SK-N-SH (cell line): ENCODE measurements around the gene RHAG. TPM values are rescaled to one million over a fixed set of nuclear protein-coding genes. Genes with fewer than 3 reads are reported as not detected.

Experiments
- CTCF ChIA-PET: fragments of 300-600, 350-600 bp; formaldehyde crosslinking; extraction: SDS; loops from one replicate; lab custom pipeline; 2021; lab: Yijun Ruan, JAX
- POLR2A ChIA-PET: fragments of 350-600 bp; sonication (Branson Sonifier 250); formaldehyde crosslinking; extraction: SDS; loops from one replicate; lab custom pipeline; 2020; ENCODE audit warnings: antibody characterized with exemption, inconsistent platforms; lab: Yijun Ruan, JAX
- DNase-seq: peaks from one replicate; pipeline ENCODE4 v3.0.0; 2012
- H2AFZ ChIP-seq: fragments of 200-600 bp; sonication (generic); 2 replicates; pipeline ENCODE4 v1.8.1; 2016; ENCODE audit warnings: antibody characterized with exemption, mild to moderate bottlenecking, low read depth
- H3F3A ChIP-seq: fragments of 200-600 bp; sonication (generic); replicated peaks from 2 replicates; pipeline ENCODE3; 2016; ENCODE audit warnings: antibody characterized with exemption, mild to moderate bottlenecking; ENCODE audit not compliant: insufficient read depth
- H3K27ac ChIP-seq, 2 experiments: fragments of 200-500 bp in 1 of 2; fragments of 200-600 bp in 1 of 2; sonication (Bioruptor generic) in 1 of 2; sonication (generic), shearing (Covaris generic) in 1 of 2; 2 replicates each; pipeline versions ENCODE4 v1.5.1 to v1.6.1; 2014 to 2016; ENCODE audit warnings: low read depth in 2 of 2, inconsistent platforms in 1 of 2, low read length in 1 of 2, mild to moderate bottlenecking in 1 of 2, mixed read lengths in 1 of 2
- H3K27me3 ChIP-seq: fragments of 200-600 bp; sonication (generic), shearing (Covaris generic); 2 replicates; pipeline ENCODE4 v1.6.1; 2016; ENCODE audit warnings: mixed run types; ENCODE audit not compliant: insufficient read depth
- H3K36me3 ChIP-seq, 2 experiments: fragments of 200-500 bp in 1 of 2; fragments of 200-600 bp in 1 of 2; sonication (Bioruptor generic) in 1 of 2; sonication (generic) in 1 of 2; replicated peaks in 1 of 2; 2 replicates each; pipeline versions ENCODE3 to v1.5.1; 2014 to 2016; ENCODE audit warnings: low read length in 1 of 2, mild to moderate bottlenecking in 1 of 2; ENCODE audit not compliant: insufficient read depth in 2 of 2, control insufficient read depth in 1 of 2
- H3K4me1 ChIP-seq, 2 experiments: fragments of 200-500 bp in 1 of 2; fragments of 200-600 bp in 1 of 2; sonication (Bioruptor generic) in 1 of 2; sonication (generic), shearing (Covaris generic) in 1 of 2; 2 replicates each; pipeline versions ENCODE4 v1.5.1 to v1.6.1; 2014 to 2016; ENCODE audit warnings: low read depth in 1 of 2, low read length in 1 of 2, mixed run types in 1 of 2; ENCODE audit not compliant: insufficient read depth in 2 of 2, control insufficient read depth in 1 of 2
- H3K4me2 ChIP-seq: fragments of 200-600 bp; sonication (generic), shearing (Covaris generic); 2 replicates; pipeline ENCODE4 v1.6.1; 2017; ENCODE audit warnings: mixed run types
- H3K4me3 ChIP-seq, 2 experiments: fragments of 200-500 bp in 1 of 2; fragments of 200-600 bp in 1 of 2; sonication (Bioruptor generic) in 1 of 2; sonication (generic), shearing (Covaris generic) in 1 of 2; 2 replicates each; pipeline versions ENCODE4 v1.5.1 to v1.8.1; 2014 to 2016; ENCODE audit warnings: low read depth in 2 of 2, inconsistent platforms in 1 of 2, low read length in 1 of 2, mild to moderate bottlenecking in 1 of 2, mixed read lengths in 1 of 2, moderate library complexity in 1 of 2
- H3K79me2 ChIP-seq: fragments of 200-600 bp; sonication (generic); 2 replicates; pipeline ENCODE4 v1.8.1; 2017; ENCODE audit warnings: mild to moderate bottlenecking; ENCODE audit not compliant: insufficient read depth
- H3K9ac ChIP-seq: fragments of 200-600 bp; sonication (generic); 2 replicates; pipeline ENCODE4 v1.6.1; 2017; ENCODE audit warnings: mixed run types
- H3K9me2 ChIP-seq: fragments of 200-600 bp; sonication (generic); 2 replicates; pipeline ENCODE4 v1.6.1; 2017; ENCODE audit warnings: mixed run types
- H3K9me3 ChIP-seq: fragments of 200-600 bp; sonication (generic); 2 replicates; pipeline ENCODE4 v1.6.1; 2017; ENCODE audit warnings: mixed run types, mild to moderate bottlenecking, moderate library complexity
- H4K20me1 ChIP-seq: fragments of 200-600 bp; sonication (generic); 2 replicates; pipeline ENCODE4 v1.6.1; 2017; ENCODE audit warnings: mild to moderate bottlenecking, mixed run types; ENCODE audit not compliant: insufficient read depth
- CTCF ChIP-seq: fragments of 200-600 bp; sonication (generic); IDR thresholded peaks from 2 replicates; pipeline ENCODE4 v1.6.1; 2017; ENCODE audit warnings: antibody characterized with exemption, mild to moderate bottlenecking, moderate library complexity
- ELF1 ChIP-seq: IDR thresholded peaks from 2 replicates; pipeline ENCODE4 v1.4.0; 2012
- FOXM1 ChIP-seq: IDR thresholded peaks from 2 replicates; pipeline ENCODE4 v1.4.0; 2012; ENCODE audit warnings: low read depth, mild to moderate bottlenecking
- GABPA ChIP-seq: IDR thresholded peaks from 2 replicates; pipeline ENCODE4 v1.4.0; 2012; ENCODE audit warnings: low read depth, mild to moderate bottlenecking
- GATA2 ChIP-seq: sonication (generic); formaldehyde crosslinking; IDR thresholded peaks from 2 replicates; pipeline ENCODE4 v1.5.0; 2020; ENCODE audit warnings: mild to moderate bottlenecking, missing genetic modification reagents
- JUND ChIP-seq: IDR thresholded peaks from 2 replicates; pipeline ENCODE4 v1.4.0; 2012
- MAX ChIP-seq: IDR thresholded peaks from 2 replicates; pipeline ENCODE4 v1.4.0; 2012; ENCODE audit warnings: low read depth
- MXI1 ChIP-seq: IDR thresholded peaks from 2 replicates; pipeline ENCODE4 v1.6.1; 2012; ENCODE audit warnings: mild to moderate bottlenecking, low read depth, low read length, improper control_type of control experiment
- RAD21 ChIP-seq: IDR thresholded peaks from 2 replicates; pipeline ENCODE4 v1.6.1; 2012; ENCODE audit warnings: mild to moderate bottlenecking, low read length
- RCOR1 ChIP-seq: fragments of 150-350 bp; IDR thresholded peaks from 2 replicates; pipeline ENCODE4 v1.6.1; 2017; ENCODE audit warnings: antibody characterized with exemption, low read length
- RXRA ChIP-seq: IDR thresholded peaks from 2 replicates; pipeline ENCODE4 v1.4.0; 2012; ENCODE audit warnings: low read depth, mild to moderate bottlenecking, borderline replicate concordance
- SMC3 ChIP-seq: IDR thresholded peaks from 2 replicates; pipeline ENCODE4 v1.6.1; 2012; ENCODE audit warnings: low read depth, low read length, improper control_type of control experiment
- TAF1 ChIP-seq: IDR thresholded peaks from 2 replicates; pipeline ENCODE4 v1.6.1; 2012; ENCODE audit warnings: low read depth, mild to moderate bottlenecking, low read length, moderate library complexity, borderline replicate concordance
- TEAD4 ChIP-seq: IDR thresholded peaks from 2 replicates; pipeline ENCODE4 v1.4.0; 2012; ENCODE audit warnings: mild to moderate bottlenecking, borderline replicate concordance; ENCODE audit not compliant: insufficient read depth
- YY1 ChIP-seq: IDR thresholded peaks from 2 replicates; pipeline ENCODE4 v1.4.0; 2012; ENCODE audit warnings: low read depth, mild to moderate bottlenecking
- WGBS: methylation state at CpG from one replicate; pipeline ENCODE4 v1.1.6; 2017; ENCODE audit warnings: low lambda C conversion rate; 5-methylcytosine and 5-hydroxymethylcytosine counted together
- polyA plus RNA-seq, 3 experiments: library from polyadenylated mRNA; depleted of rRNA; stranded (reverse); fragments of >200 nt; gene quantifications; 2 replicates each; pipeline ENCODE4 v1.2.3, GENCODE V29; 2012

The RHAG gene
- polyA plus RNA-seq, 1 of the 3 experiments (the other 2 are of a cell fraction), result not detected

GRCh38 chr6:49645139-49645538 lies 8.5 kb upstream of the RHAG start:
- CTCF ChIA-PET, result no interaction called here
- TF ChIP-seq MAX (no peak), YY1 (no peak), SMC3 (no peak), MXI1 (no peak), GATA2 (CRISPR knock-in tag) (no peak), RCOR1 (no peak), ELF1 (no peak), TAF1 (no peak), RXRA (no peak), JUND (no peak)
- no peaks in the 10 kb centered on the region for H3K9me3 ChIP-seq
- H4K20me1 ChIP-seq, result no peaks in the 10 kb centered on the region
- no peaks in the 10 kb centered on the region for H3K9me2 ChIP-seq
- 17% methylated on average over 3 of the region's 3 CpGs for WGBS
- H3K27ac ChIP-seq, result no peak overlapping the region
- H3K27me3 ChIP-seq, result no peaks in the 10 kb centered on the region; the same call in 1 of the 2 replicates
- no peak for DNase-seq
- H2AFZ ChIP-seq, result no peak overlapping the region
- H3K4me3 ChIP-seq, result no peak overlapping the region
- no peaks in the 10 kb centered on the region for H3F3A ChIP-seq
- no peaks in the 10 kb centered on the region for H3K79me2 ChIP-seq
- H3K4me1 ChIP-seq, result no peaks in the 10 kb centered on the region
- H3K4me2 ChIP-seq, result no peak overlapping the region
- H3K36me3 ChIP-seq, result no peaks in the 10 kb centered on the region
- H3K9ac ChIP-seq, result no peak overlapping the region
- POLR2A ChIA-PET, result no interaction called here

GRCh38 chr6:49639177-49639817 lies 2.7 kb upstream of the RHAG start:
- Histone ChIP-seq H3K9me2 (no peaks in the 10 kb centered on the region), H3K9me3 (no peaks in the 10 kb centered on the region), H3K4me1 (no peaks in the 10 kb centered on the region), H3K9ac (no peak overlapping the region), H3K4me3 (no peak overlapping the region), H3K27me3 (no peaks in the 10 kb centered on the region; the same call in 1 of the 2 replicates), H3K36me3 (no peaks in the 10 kb centered on the region), H3K79me2 (no peaks in the 10 kb centered on the region), H2AFZ (no peak overlapping the region), H3K27ac (no peak overlapping the region), H3K4me2 (no peak overlapping the region), H3F3A (no peaks in the 10 kb centered on the region), H4K20me1 (no peaks in the 10 kb centered on the region)
- CTCF ChIA-PET, result interaction anchor here (0.6 to 2.3 kb wide), 3 partner anchors 16 to 245 kb away, joined by 3 to 6 read pairs (median 4); no protein-coding TSS in a partner anchor
- DNase-seq, result no peak
- POLR2A ChIA-PET, result no interaction called here
- TF ChIP-seq RAD21 (no peak), TEAD4 (no peak), CTCF (no peak), GABPA (no peak), FOXM1 (no peak)
- 4% methylated on average over 5 of the region's 5 CpGs for WGBS
